GM21423 (cell line): ENCODE results near the gene TBC1D22B.
"Not testable (repeated sequence)": the region's sequence is repeated elsewhere in the genome, so short reads cannot be mapped to it uniquely, and the experiment has no call there.

Experiments
- ATAC-seq: cut with Tn5 transposase; IDR thresholded peaks from one replicate; pipeline ENCODE4 v1.9.1; 2021; ENCODE audit warnings: mild to moderate bottlenecking, moderate library complexity; ENCODE audit not compliant: unreplicated experiment

Gene TBC1D22B

DNA sequence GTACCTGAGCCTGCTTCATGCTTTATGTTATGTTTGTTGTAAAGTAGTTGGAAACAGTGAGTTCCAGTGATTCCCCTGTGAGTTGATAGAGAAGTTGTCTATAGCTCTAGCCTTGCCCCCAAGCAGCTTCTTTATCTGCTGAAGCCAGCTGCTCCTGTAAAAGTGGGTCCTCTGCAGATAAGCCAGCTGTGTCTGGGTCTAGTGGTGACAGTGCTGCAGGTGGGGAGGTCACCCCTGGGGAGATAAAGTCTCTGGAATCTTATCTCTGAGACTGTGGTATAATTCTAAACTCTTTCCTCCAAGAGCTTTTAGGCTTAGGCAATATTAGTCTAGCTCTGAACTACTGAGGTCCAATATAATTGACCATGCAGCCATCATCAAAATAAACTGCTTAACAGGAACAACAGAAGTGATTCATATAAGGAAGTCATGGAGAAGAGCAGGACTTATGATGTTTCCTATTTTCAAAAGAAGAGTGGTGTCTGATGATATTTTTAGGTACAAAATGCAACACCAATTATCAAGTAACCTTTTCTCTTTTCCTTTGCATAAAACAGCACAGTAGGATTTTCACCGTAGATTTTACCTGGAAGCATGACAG lies 44.6 kb downstream of the TBC1D22B start:
- ATAC-seq, result no peak

DNA sequence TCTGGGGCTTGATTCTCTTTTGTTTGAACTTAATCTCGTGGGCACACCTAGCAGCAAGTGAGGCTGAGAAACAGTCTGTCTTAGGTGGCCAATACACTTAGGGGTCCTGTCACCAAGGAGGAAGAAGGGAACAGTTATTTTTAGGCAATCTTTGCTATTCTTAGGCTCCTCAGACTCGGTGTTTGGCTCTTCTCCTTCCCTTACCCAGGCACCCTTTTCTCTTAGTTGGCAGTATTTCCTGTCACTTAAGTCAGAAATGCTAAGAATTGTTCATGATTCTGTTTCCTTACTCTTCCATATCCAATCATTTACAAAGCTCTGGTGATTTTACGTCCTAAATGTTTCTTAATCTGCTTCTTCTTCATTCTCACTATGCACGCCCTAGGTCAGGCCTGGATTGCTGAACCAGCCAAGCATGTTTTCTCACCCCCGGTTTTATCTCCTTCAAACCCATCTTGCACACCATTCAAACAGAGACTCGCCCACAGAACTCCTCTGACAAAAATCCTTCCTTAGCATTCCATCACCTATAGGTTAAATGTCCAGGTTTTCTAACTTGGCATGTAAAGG lies 45.6 kb downstream of the TBC1D22B start:
- ATAC-seq, result no peak

GRCh38 chr6:37303891-37304503 lies 46.4 kb downstream of the TBC1D22B start:
- ATAC-seq, result no peak

GRCh38 chr6:37304766-37305165 lies 47.2 kb downstream of the TBC1D22B start:
- no peak for ATAC-seq

DNA sequence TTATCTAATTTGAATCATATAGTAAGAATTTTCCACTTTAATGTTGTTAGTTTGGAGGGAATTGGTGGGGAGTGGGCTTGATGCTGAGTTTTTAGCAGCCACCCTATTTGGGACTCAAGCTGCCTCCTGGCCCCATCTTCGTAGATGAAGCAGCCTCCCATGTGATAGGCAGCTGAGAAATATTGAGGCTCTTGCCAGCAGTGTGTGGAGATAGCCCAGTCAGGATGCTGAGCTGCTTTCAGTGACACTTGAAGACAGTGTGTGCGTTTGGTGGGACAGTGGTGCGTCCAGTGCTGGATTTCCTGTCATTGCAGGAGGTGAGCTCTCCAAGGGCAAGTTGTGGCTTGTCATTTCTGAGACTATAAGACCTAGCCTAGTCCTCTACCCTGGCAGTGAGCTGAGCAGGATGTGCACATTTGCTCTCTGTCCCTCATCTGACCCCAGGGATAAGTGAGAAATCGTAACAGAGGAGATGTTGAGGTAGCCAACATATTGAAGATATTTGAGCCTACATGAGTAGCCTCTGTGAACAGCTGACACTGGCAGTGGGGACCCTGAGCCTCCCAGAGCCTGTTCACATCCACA lies 48.4 kb downstream of the TBC1D22B start:
- no peak for ATAC-seq

- ATAC-seq, result no peak
Measured at GRCh38 chr6:37306624-37307222, 49.2 kb downstream of the TBC1D22B start.

DNA sequence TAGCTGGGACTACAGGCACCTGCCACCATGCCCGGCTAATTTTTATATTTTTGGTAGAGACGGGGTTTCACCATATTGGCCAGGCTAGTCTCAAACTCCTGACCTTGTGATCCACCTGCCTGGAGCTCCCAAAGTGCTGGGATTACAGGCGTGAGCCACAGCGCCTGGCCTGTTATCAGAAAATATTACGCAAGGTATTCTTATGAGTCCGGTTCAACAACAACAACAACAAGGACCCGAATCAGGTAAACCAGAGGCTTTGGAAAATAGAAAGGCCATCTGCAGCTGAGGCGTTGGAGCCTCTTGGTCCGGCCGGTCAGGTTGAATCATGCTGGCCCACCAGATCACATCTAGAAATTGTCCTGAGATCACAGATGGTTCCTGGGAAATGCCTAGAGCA lies 49.9 kb downstream of the TBC1D22B start:
- ATAC-seq, result not testable (repeated sequence)

DNA sequence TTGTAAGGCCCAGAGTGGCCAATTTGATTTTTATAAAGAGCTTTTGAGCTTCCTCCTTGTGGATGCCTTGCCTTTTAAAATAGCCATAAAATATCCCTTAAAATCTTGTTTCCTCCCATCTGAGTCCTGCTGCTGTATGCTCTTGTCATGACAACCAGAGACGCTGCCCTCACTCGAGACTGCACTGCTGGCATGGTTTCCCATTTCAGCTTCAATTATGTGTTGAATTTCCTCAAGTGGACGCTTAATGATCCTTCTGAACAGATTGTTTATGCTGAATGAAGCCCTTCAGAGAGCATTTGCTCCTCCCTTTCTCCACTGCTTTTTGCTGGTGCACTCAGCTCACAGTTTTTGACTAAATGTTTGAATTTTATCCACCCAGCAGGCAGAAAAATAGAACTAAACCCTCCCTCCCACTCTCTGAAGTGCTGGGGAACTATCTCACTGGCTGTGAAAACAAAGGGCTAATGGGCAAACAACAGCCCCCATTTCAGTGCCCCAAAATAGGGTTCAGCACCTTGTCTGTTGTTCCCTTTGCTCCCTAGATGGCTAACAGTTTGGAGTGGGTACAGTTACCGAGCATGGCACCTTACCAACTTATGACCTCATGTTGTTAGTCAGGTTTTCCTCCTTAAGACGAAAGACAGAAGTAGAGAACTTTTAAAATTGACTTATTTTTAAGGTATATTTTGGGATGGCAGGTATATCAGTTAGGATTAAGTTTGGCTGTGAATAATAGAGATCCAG lies 50.7 kb downstream of the TBC1D22B start:
- no peak for ATAC-seq

- no peak for ATAC-seq
Measured at GRCh38 chr6:37309046-37309445, 51.5 kb downstream of the TBC1D22B start.

- ATAC-seq, result no peak
Measured at GRCh38 chr6:37309692-37310091, 52.1 kb downstream of the TBC1D22B start.

DNA sequence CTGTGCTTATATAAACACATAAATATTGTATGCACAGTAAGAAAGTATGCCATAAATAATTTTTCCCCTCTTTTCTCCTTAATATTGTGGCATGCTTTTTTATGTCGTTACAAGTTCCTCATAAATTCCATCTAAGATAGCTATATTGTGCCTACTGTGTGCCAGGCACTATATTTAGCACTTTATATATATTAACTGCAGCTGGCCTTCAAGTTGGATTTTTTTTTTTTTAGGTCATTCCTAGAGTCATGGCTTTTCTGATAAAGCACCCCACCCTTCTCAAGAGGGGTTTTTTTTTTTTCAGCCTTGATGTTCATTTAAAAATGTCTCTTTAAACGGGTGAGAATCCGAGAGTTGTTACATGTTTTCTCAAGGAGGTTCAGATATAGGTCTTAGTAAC lies 53.4 kb downstream of the TBC1D22B start:
- ATAC-seq, result no peak

DNA sequence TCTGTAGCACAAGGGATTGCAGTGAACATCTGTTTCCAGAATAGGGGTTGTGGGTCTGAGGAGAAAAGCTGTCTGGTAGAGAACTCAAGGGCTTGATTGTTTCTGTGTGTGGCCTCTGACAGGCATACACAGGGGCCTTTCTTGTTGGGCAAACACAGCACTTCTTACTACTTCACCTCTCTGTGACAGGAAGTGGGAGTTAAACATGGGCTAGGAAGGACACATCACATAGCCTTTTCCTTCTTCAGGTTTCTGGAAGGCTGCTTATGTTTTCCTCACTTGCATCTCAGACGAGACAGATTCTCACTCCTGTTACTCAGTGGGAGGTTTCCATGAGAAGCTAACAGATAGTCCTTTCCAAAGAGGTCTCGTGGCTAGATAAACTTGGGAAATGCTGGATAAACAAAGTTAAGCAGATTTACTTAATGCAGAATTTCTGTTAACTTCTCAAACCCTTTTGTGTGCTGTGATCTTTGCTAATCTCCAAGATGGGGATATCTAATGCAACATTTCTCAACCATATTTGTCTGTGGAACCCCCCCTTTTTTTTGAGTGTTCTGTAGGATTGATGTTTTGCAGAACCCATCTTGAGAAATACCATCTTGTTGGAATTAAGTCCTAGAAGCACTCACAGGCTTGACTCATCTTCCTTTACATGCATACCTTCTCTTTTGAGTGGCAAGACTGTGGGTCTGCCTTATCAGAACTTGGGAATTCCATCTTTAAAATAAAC lies 54.3 kb downstream of the TBC1D22B start:
- no peak for ATAC-seq

- no peak for ATAC-seq
Measured at GRCh38 chr6:37313723-37314486, 56.3 kb downstream of the TBC1D22B start.

GRCh38 chr6:37314487-37315156 lies 57.0 kb downstream of the TBC1D22B start:
- peak; percentile 59 for ATAC-seq

DNA sequence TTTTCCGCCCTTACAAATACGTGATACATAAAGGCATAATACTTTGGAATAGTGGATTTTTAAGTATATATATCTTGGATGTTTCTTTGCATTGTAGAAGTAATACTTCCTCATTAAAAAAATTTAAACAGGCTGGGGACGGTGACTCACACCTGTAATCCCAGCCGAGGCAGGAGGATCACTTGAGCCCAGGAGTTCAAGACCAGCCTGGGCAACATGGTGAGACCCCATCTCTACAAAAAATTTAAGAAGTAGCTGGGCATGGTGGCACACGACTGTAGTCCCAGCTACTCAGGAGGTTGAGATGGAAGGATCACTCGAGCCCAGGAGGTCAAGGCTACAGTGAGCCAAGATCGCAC lies 57.6 kb downstream of the TBC1D22B start:
- no peak for ATAC-seq

- no peak for ATAC-seq
Measured at GRCh38 chr6:37316071-37316470, 58.5 kb downstream of the TBC1D22B start.

DNA sequence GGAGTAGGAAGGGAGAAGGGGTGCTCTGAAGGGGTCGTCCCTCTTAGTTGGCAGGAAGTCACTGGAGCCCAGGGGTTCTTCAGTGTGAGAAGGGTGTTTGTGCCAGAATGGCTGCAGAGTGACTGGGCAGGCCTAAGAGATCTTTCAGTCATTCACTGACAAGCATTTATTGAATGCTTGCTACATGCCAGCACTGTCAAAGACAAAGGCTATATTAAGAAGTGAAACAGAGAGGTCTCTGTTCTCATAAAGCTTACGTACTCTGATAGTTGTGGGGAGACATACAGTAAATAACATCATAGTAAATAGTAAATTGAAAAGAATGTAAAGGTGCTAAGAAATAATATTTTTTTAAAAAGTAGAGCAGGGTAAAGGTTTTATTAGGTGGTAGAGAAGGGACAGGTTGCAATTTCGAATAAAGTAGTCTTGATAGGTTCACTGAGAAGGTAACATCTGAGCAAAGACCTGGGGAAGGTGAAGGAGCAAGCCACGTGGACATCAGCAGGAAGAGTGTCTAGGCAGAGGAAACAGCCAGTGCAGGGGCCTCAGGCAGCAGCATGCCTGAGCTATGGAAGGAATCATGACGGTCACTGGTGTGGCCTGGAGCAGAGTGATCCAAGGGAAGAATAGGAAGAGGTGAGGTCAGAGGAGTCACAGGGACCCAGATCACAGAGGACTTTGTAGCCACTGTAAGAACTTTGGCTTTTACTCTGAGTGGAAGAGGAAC lies 59.9 kb downstream of the TBC1D22B start:
- no peak for ATAC-seq

- ATAC-seq, result no peak
Measured at GRCh38 chr6:37319156-37319555, 61.6 kb downstream of the TBC1D22B start.
